HCT116 (cell line): ENCODE data around the gene DEFB112. TPM values are rescaled to one million over a fixed set of nuclear protein-coding genes. Genes with fewer than 3 reads are reported as not detected.

Experiments
- ATAC-seq: fragments of 200-7000 bp; cut with Tn5 transposase; 2 replicates; pipeline ENCODE4 v1.9.1; 2020; ENCODE audit warnings: mild to moderate bottlenecking, moderate library complexity
- BruUV-seq: library from RNA; stranded (reverse); fragments of 400-500 nt; replicated peaks from 2 replicates; lab custom pipeline; 2021; lab: Mats Ljungman, UMichigan
- CTCF ChIA-PET: fragments of 300-600 bp; sonication (Branson Sonifier 250); formaldehyde crosslinking; loops from one replicate; lab custom pipeline; 2021; ENCODE audit warnings: antibody characterized with exemption; lab: Charles Lee
- POLR2A ChIA-PET: fragments of 300-600, 350-600 bp; sonication (Branson Sonifier 250); formaldehyde crosslinking; loops from one replicate; lab custom pipeline; 2021; ENCODE audit warnings: antibody characterized with exemption; lab: Charles Lee
- RAD21 ChIA-PET, 2 experiments: fragments of 300-600 bp; sonication (Branson Sonifier 250); formaldehyde crosslinking; loops; one replicate each; lab custom pipeline; 2023; ENCODE audit warnings: low total read pairs in 2 of 2; ENCODE audit not compliant: uncharacterized antibody in 2 of 2, unreplicated experiment in 2 of 2, low non-redundant PET in 1 of 2; lab: Charles Lee
- DNase-seq: peaks from one replicate; pipeline ENCODE4 v3.0.0-alpha.2; 2010; ENCODE audit warnings: low read depth, low spot score
- H2AFZ ChIP-seq: fragments of 200-600 bp; shearing (Covaris generic), sonication (generic); 2 replicates; pipeline ENCODE4 v1.6.1; 2017; ENCODE audit warnings: low read depth, mixed run types, mixed read lengths, antibody characterized with exemption, low read length; ENCODE audit not compliant: poor library complexity, severe bottlenecking
- H3K27ac ChIP-seq: 2 replicates; pipeline ENCODE4 v1.5.1; 2012; ENCODE audit warnings: low read depth, low read length
- H3K27me3 ChIP-seq: fragments of 200-600 bp; sonication (generic); 2 replicates; pipeline ENCODE4 v1.6.1; 2016; ENCODE audit warnings: mixed run types, low read length, mixed read lengths; ENCODE audit not compliant: insufficient read depth
- H3K36me3 ChIP-seq, 2 experiments: fragments of 200-500 bp in 1 of 2; fragments of 200-600 bp in 1 of 2; sonication (Bioruptor generic) in 1 of 2; sonication (generic) in 1 of 2; 2 replicates each; pipeline versions ENCODE4 v1.5.1 to v1.6.1; 2014 to 2016; ENCODE audit warnings: low read length in 2 of 2, inconsistent platforms in 1 of 2, mixed read lengths in 1 of 2, mixed run types in 1 of 2; ENCODE audit not compliant: insufficient read depth in 2 of 2, control insufficient read depth in 1 of 2
- H3K4me1 ChIP-seq, 2 experiments: fragments of 200-600 bp in 1 of 2; sonication (generic) in 1 of 2; 2 replicates each; pipeline versions ENCODE4 v1.5.1 to v1.6.1; 2012 to 2017; ENCODE audit warnings: low read length in 2 of 2, inconsistent platforms in 1 of 2, mild to moderate bottlenecking in 1 of 2, mixed read lengths in 1 of 2, mixed run types in 1 of 2, moderate library complexity in 1 of 2; ENCODE audit not compliant: insufficient read depth in 2 of 2, control insufficient read depth in 1 of 2
- H3K4me2 ChIP-seq: fragments of 200-600 bp; sonication (generic); 2 replicates; pipeline ENCODE4 v1.6.1; 2017; ENCODE audit warnings: mixed run types, low read length, mixed read lengths
- H3K4me3 ChIP-seq, 2 experiments: fragments of 200-600 bp in 1 of 2; sonication (generic) in 1 of 2; replicated peaks in 1 of 2; 2 replicates each; pipeline ENCODE4 v1.5.1; 2011 to 2016; ENCODE audit warnings: low read length in 2 of 2, control low read depth in 1 of 2, low read depth in 1 of 2, mild to moderate bottlenecking in 1 of 2, mixed read lengths in 1 of 2, mixed run types in 1 of 2
- H3K79me2 ChIP-seq: fragments of 200-600 bp; sonication (generic); 2 replicates; pipeline ENCODE4 v1.6.1; 2017; ENCODE audit warnings: mild to moderate bottlenecking, mixed run types, low read length, moderate library complexity, mixed read lengths; ENCODE audit not compliant: insufficient read depth
- H3K9ac ChIP-seq: fragments of 200-600 bp; sonication (generic); 2 replicates; pipeline ENCODE4 v1.6.1; 2016; ENCODE audit warnings: low read length, mixed read lengths
- H3K9me2 ChIP-seq: fragments of 200-600 bp; sonication (generic), shearing (Covaris generic); 2 replicates; pipeline ENCODE4 v1.6.1; 2017; ENCODE audit warnings: mixed run types, mild to moderate bottlenecking, moderate library complexity; ENCODE audit not compliant: insufficient read depth
- H3K9me3 ChIP-seq, 2 experiments: fragments of 200-500 bp in 1 of 2; fragments of 200-600 bp in 1 of 2; sonication (Bioruptor generic) in 1 of 2; sonication (generic) in 1 of 2; 2 replicates each; pipeline ENCODE4 v1.6.1; 2014 to 2017; ENCODE audit warnings: low read length in 2 of 2, mixed read lengths in 2 of 2, inconsistent platforms in 1 of 2, low read depth in 1 of 2, mild to moderate bottlenecking in 1 of 2, mixed run types in 1 of 2, moderate library complexity in 1 of 2; ENCODE audit not compliant: control insufficient read depth in 1 of 2, insufficient read depth in 1 of 2
- H4K20me1 ChIP-seq: fragments of 200-600 bp; sonication (generic), shearing (Covaris generic); 2 replicates; pipeline ENCODE4 v1.6.1; 2017; ENCODE audit warnings: mixed run types, mild to moderate bottlenecking, moderate library complexity; ENCODE audit not compliant: insufficient read depth
- ATF3 ChIP-seq: IDR thresholded peaks from 2 replicates; pipeline ENCODE4 v1.6.1; 2012
- CBX3 ChIP-seq: IDR thresholded peaks from 2 replicates; pipeline ENCODE4 v1.6.1; 2012; ENCODE audit warnings: low read depth
- CEBPB ChIP-seq: IDR thresholded peaks from 2 replicates; pipeline ENCODE4 v1.6.1; 2012; ENCODE audit warnings: low read depth
- CTCF ChIP-seq, 3 experiments: fragments of 200-600 bp in 1 of 3; sonication (generic) in 1 of 3; IDR thresholded peaks in 2 of 3; conservative IDR thresholded peaks in 1 of 3; 2 replicates each; pipeline ENCODE4 v1.5.1; 2012 to 2017; ENCODE audit warnings: low read depth in 2 of 3, low read length in 2 of 3, antibody characterized with exemption in 1 of 3, borderline replicate concordance in 1 of 3, control low read depth in 1 of 3, mild to moderate bottlenecking in 1 of 3, mixed read lengths in 1 of 3, mixed run types in 1 of 3, moderate library complexity in 1 of 3; ENCODE audit not compliant: insufficient read depth in 1 of 3
- EGR1 ChIP-seq: IDR thresholded peaks from 2 replicates; pipeline ENCODE4 v1.6.1; 2012; ENCODE audit warnings: low read depth
- ELF1 ChIP-seq: IDR thresholded peaks from 2 replicates; pipeline ENCODE4 v1.6.1; 2012; ENCODE audit warnings: low read depth, borderline replicate concordance
- EZH2 ChIP-seq: fragments of 200-600 bp; sonication (generic); IDR thresholded peaks from 2 replicates; pipeline ENCODE4 v1.6.1; 2017; ENCODE audit warnings: antibody characterized with exemption, mixed run types
- EZH2phosphoT487 ChIP-seq: fragments of 200-600 bp; IDR thresholded peaks from 2 replicates; pipeline ENCODE4 v1.6.1; 2018; ENCODE audit warnings: antibody characterized with exemption, borderline replicate concordance
- JUND ChIP-seq: IDR thresholded peaks from 2 replicates; pipeline ENCODE4 v1.6.1; 2012
- MAX ChIP-seq: IDR thresholded peaks from 2 replicates; pipeline ENCODE4 v1.6.1; 2012
- POLR2A ChIP-seq: IDR thresholded peaks from 2 replicates; pipeline ENCODE4 v1.7.0; 2011; ENCODE audit warnings: borderline replicate concordance; ENCODE audit not compliant: insufficient read depth, insufficient read length; ENCODE audit errors: extremely low read depth
- POLR2AphosphoS5 ChIP-seq: IDR thresholded peaks from 2 replicates; pipeline ENCODE4 v1.6.1; 2011; ENCODE audit warnings: mild to moderate bottlenecking, low read depth, low read length, moderate library complexity
- RAD21 ChIP-seq: IDR thresholded peaks from 2 replicates; pipeline ENCODE4 v1.6.1; 2012; ENCODE audit warnings: low read depth, mild to moderate bottlenecking
- SIN3A ChIP-seq: IDR thresholded peaks from 2 replicates; pipeline ENCODE4 v1.6.1; 2012; ENCODE audit warnings: low read depth
- SP1 ChIP-seq: IDR thresholded peaks from 2 replicates; pipeline ENCODE4 v1.6.1; 2012; ENCODE audit warnings: low read depth
- ZFX ChIP-seq: fragments of 450-650 bp; IDR thresholded peaks from 2 replicates; pipeline ENCODE4 v1.6.1; 2017
- ZNF274 ChIP-seq: fragments of 200-500 bp; sonication (Bioruptor generic); IDR thresholded peaks from 2 replicates; pipeline ENCODE4 v1.6.1; 2014; ENCODE audit warnings: mild to moderate bottlenecking, low read depth, low read length, inconsistent platforms
- intact Hi-C: fragments of 100-400 bp; cut with micrococcal nuclease; formaldehyde crosslinking; loops from 2 replicates; pipeline ENCODE4 v1.10.0; 2022
- total RNA-seq: library from RNA; stranded (reverse); gene quantifications from one replicate; pipeline ENCODE4 v1.2.1, GENCODE V29; 2021; ENCODE audit not compliant: unreplicated experiment

DEFB112 gene
- total RNA-seq, 1 experiment from 2014 or later: not detected

GRCh38 chr6:50097966-50098640 lies 48.4 kb upstream of the DEFB112 start:
- H3K36me3 ChIP-seq: no peaks in the 10 kb centered on the region
- intact Hi-C loops: no loop called here
- no peak for DNase-seq
- H3K79me2 ChIP-seq: no peaks in the 10 kb centered on the region
- POLR2A ChIA-PET: no interaction called here
- TF ChIP-seq POLR2A (no peak), CTCF (IDR thresholded peaks at IDR 0.05 in 2 of 3, conservative IDR thresholded peaks at IDR 0.05 in 1 of 3; ENCODE audit: borderline replicate concordance in 1 of 3, insufficient read depth in 1 of 3, low read depth in 2 of 3, low read length in 2 of 3) (no peak), ELF1 (no peak), POLR2AphosphoS5 (no peak), EGR1 (no peak), CBX3 (no peak), SIN3A (no peak), ATF3 (no peak), ZNF274 (no peak), EZH2 (no peak), ZFX (no peak), CEBPB (no peak), EZH2phosphoT487 (no peak), MAX (no peak), JUND (no peak), RAD21 (no peak), SP1 (no peak)
- TF ChIP-seq, all 23 proteins: peak for 0
- no peak for ATAC-seq
- Histone ChIP-seq H2AFZ (no peak overlapping the region), H3K27me3 (no peaks in the 10 kb centered on the region), H3K9me2 (no peaks in the 10 kb centered on the region), H3K4me2 (no peak overlapping the region), H3K4me1 (no peaks in the 10 kb centered on the region), H4K20me1 (no peaks in the 10 kb centered on the region), H3K9me3 (no peaks in the 10 kb centered on the region), H3K9ac (no peak overlapping the region), H3K4me3 (no peak overlapping the region), H3K27ac (no peak overlapping the region)
- ChIA-PET CTCF (no interaction called here), RAD21 (no interaction called here)
- no TSS peak for BruUV-seq
